Prostate gland (tissue), 2 donors: Measurements from ENCODE around the gene WFS1.

Experiments used
- POLR2A ChIP-seq: fragments of 450-650 bp; IDR thresholded peaks from one replicate; pipeline ENCODE4 v1.6.1; 2016; ENCODE audit warnings: antibody characterized with exemption, mild to moderate bottlenecking
- POLR2AphosphoS5 ChIP-seq: sonication (generic); formaldehyde crosslinking; IDR thresholded peaks from one replicate; pipeline ENCODE4 v1.6.1; 2017; ENCODE audit warnings: antibody characterized with exemption
- TF ChIP-seq, protein P1 (sequence below), 4 experiments: fragments of 200-600 bp in 2 of 4; fragments of 450-650 bp in 2 of 4; sonication (generic) in 2 of 4; IDR thresholded peaks; 1 replicate in 3 of 4; 2 replicates in 1 of 4; pipeline ENCODE4 v1.5.1; 2016 to 2019; ENCODE audit warnings: antibody characterized with exemption in 4 of 4, mild to moderate bottlenecking in 2 of 4, moderate library complexity in 2 of 4

GRCh38 chr4:6322761-6323566 is 53.3 kb downstream of the WFS1 start:
- TF ChIP-seq, protein P1, sequence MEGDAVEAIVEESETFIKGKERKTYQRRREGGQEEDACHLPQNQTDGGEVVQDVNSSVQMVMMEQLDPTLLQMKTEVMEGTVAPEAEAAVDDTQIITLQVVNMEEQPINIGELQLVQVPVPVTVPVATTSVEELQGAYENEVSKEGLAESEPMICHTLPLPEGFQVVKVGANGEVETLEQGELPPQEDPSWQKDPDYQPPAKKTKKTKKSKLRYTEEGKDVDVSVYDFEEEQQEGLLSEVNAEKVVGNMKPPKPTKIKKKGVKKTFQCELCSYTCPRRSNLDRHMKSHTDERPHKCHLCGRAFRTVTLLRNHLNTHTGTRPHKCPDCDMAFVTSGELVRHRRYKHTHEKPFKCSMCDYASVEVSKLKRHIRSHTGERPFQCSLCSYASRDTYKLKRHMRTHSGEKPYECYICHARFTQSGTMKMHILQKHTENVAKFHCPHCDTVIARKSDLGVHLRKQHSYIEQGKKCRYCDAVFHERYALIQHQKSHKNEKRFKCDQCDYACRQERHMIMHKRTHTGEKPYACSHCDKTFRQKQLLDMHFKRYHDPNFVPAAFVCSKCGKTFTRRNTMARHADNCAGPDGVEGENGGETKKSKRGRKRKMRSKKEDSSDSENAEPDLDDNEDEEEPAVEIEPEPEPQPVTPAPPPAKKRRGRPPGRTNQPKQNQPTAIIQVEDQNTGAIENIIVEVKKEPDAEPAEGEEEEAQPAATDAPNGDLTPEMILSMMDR (IDR thresholded peaks at IDR 0.05): no peak
- no peak for TF ChIP-seq POLR2AphosphoS5
- TF ChIP-seq POLR2A: no peak
